HEK293 (cell line): ENCODE measurements around the gene MEOX1.

Experiments used
- CTCF ChIA-PET: fragments of 350-600 bp; formaldehyde crosslinking; extraction: SDS; loops from one replicate; lab custom pipeline; 2021; ENCODE audit warnings: antibody characterized with exemption; lab: Yijun Ruan, JAX
- POLR2A ChIA-PET: fragments of 300-600 bp; formaldehyde crosslinking; extraction: SDS; loops from one replicate; lab custom pipeline; 2020; ENCODE audit warnings: antibody characterized with exemption, inconsistent platforms; lab: Yijun Ruan, JAX
- H3K27ac ChIP-seq: fragments of 200-500 bp; sonication (Bioruptor generic); 2 replicates; pipeline ENCODE4 v1.5.1; 2014; ENCODE audit warnings: low read depth, low read length, control low read depth, inconsistent platforms; ENCODE audit errors: extremely low read depth
- H3K36me3 ChIP-seq, 2 experiments: fragments of 200-500 bp in 1 of 2; sonication (Bioruptor generic) in 1 of 2; 1 replicate in 1 of 2; 2 replicates in 1 of 2; pipeline ENCODE4 v1.5.1; 2014 to 2017; ENCODE audit warnings: inconsistent platforms in 2 of 2, low read length in 2 of 2; ENCODE audit not compliant: control insufficient read depth in 2 of 2, insufficient read depth in 1 of 2
- H3K4me1 ChIP-seq: fragments of 200-500 bp; sonication (Bioruptor generic); 2 replicates; pipeline ENCODE4 v1.5.1; 2014; ENCODE audit warnings: mild to moderate bottlenecking, low read length, inconsistent platforms; ENCODE audit not compliant: control insufficient read depth, insufficient read depth
- H3K4me3 ChIP-seq: 2 replicates; pipeline ENCODE4 v1.5.1; 2011; ENCODE audit warnings: low read depth, mild to moderate bottlenecking, control low read depth, low read length, moderate library complexity
- H3K9me3 ChIP-seq: fragments of 200-500 bp; sonication (Bioruptor generic); 2 replicates; pipeline ENCODE4 v1.5.1; 2014; ENCODE audit warnings: low read depth, low read length, inconsistent platforms; ENCODE audit not compliant: control insufficient read depth, insufficient read depth
- EGR2 ChIP-seq: fragments of 450-650 bp; formaldehyde crosslinking; IDR thresholded peaks from 2 replicates; pipeline ENCODE4 v1.5.1; 2016; ENCODE audit warnings: low read depth, missing biosample characterization, missing genetic modification characterization
- GLIS1 ChIP-seq: fragments of 450-650 bp; formaldehyde crosslinking; IDR thresholded peaks from 2 replicates; pipeline ENCODE4 v1.5.1; 2016; ENCODE audit warnings: missing biosample characterization, missing genetic modification characterization
- KLF8 ChIP-seq: fragments of 450-650 bp; formaldehyde crosslinking; IDR thresholded peaks from 2 replicates; pipeline ENCODE4 v1.5.1; 2016; ENCODE audit warnings: missing biosample characterization, missing genetic modification characterization
- ZBTB7A ChIP-seq: fragments of 450-650 bp; formaldehyde crosslinking; IDR thresholded peaks from 2 replicates; pipeline ENCODE4 v1.5.1; 2016; ENCODE audit warnings: low read depth, missing biosample characterization, missing genetic modification characterization
- ZFHX2 ChIP-seq: fragments of 450-650 bp; formaldehyde crosslinking; conservative IDR thresholded peaks from 2 replicates; pipeline ENCODE4 v1.5.1; 2016; ENCODE audit warnings: missing biosample characterization, missing genetic modification characterization
- ZNF146 ChIP-seq: fragments of 450-650 bp; formaldehyde crosslinking; IDR thresholded peaks from 2 replicates; pipeline ENCODE4 v1.5.1; 2016; ENCODE audit warnings: missing biosample characterization, missing genetic modification characterization
- ZNF214 ChIP-seq: fragments of 450-650 bp; formaldehyde crosslinking; IDR thresholded peaks from 2 replicates; pipeline ENCODE4 v1.5.1; 2017; ENCODE audit warnings: missing biosample characterization, mild to moderate bottlenecking, missing genetic modification characterization, borderline replicate concordance
- ZNF23 ChIP-seq: fragments of 450-650 bp; formaldehyde crosslinking; IDR thresholded peaks from 2 replicates; pipeline ENCODE4 v1.5.1; 2016; ENCODE audit warnings: missing biosample characterization, missing genetic modification characterization, borderline replicate concordance
- ZNF548 ChIP-seq: fragments of 450-650 bp; formaldehyde crosslinking; IDR thresholded peaks from 2 replicates; pipeline ENCODE4 v1.5.1; 2016; ENCODE audit warnings: missing biosample characterization, missing genetic modification characterization
- ZNF768 ChIP-seq: fragments of 450-650 bp; formaldehyde crosslinking; IDR thresholded peaks from 2 replicates; pipeline ENCODE4 v1.5.1; 2018; ENCODE audit warnings: missing biosample characterization, mild to moderate bottlenecking, missing genetic modification characterization
- ZNF830 ChIP-seq: fragments of 450-650 bp; IDR thresholded peaks from 2 replicates; pipeline ENCODE4 v1.5.0; 2018; ENCODE audit warnings: missing biosample characterization, missing genetic modification characterization, low read depth, mild to moderate bottlenecking, moderate library complexity
- ZSCAN16 ChIP-seq: fragments of 450-650 bp; formaldehyde crosslinking; IDR thresholded peaks from 2 replicates; pipeline ENCODE4 v1.5.1; 2016; ENCODE audit warnings: missing biosample characterization, missing genetic modification characterization
- TF ChIP-seq, protein P1 (sequence below): fragments of 450-650 bp; formaldehyde crosslinking; IDR thresholded peaks from 2 replicates; pipeline ENCODE4 v1.5.1; 2016; ENCODE audit warnings: missing biosample characterization, missing genetic modification characterization
- TF ChIP-seq, protein P2 (sequence below): fragments of 450-650 bp; formaldehyde crosslinking; IDR thresholded peaks from 2 replicates; pipeline ENCODE4 v1.5.1; 2016; ENCODE audit warnings: missing biosample characterization, missing genetic modification characterization
- TF ChIP-seq, protein P3 (sequence below): fragments of 450-650 bp; formaldehyde crosslinking; IDR thresholded peaks from 2 replicates; pipeline ENCODE4 v1.5.1; 2016; ENCODE audit warnings: missing biosample characterization, missing genetic modification characterization
- TF ChIP-seq, protein P4 (sequence below): fragments of 450-650 bp; formaldehyde crosslinking; IDR thresholded peaks from 2 replicates; pipeline ENCODE4 v1.5.1; 2016; ENCODE audit warnings: missing biosample characterization, missing genetic modification characterization
- TF ChIP-seq, protein P5 (sequence below): fragments of 450-650 bp; formaldehyde crosslinking; IDR thresholded peaks from 2 replicates; pipeline ENCODE4 v1.5.1; 2016; ENCODE audit warnings: missing biosample characterization, missing genetic modification characterization
- TF ChIP-seq, protein P6 (sequence below): fragments of 450-650 bp; formaldehyde crosslinking; IDR thresholded peaks from 2 replicates; pipeline ENCODE4 v1.5.1; 2016; ENCODE audit warnings: missing biosample characterization, missing genetic modification characterization

The MEOX1 gene

DNA sequence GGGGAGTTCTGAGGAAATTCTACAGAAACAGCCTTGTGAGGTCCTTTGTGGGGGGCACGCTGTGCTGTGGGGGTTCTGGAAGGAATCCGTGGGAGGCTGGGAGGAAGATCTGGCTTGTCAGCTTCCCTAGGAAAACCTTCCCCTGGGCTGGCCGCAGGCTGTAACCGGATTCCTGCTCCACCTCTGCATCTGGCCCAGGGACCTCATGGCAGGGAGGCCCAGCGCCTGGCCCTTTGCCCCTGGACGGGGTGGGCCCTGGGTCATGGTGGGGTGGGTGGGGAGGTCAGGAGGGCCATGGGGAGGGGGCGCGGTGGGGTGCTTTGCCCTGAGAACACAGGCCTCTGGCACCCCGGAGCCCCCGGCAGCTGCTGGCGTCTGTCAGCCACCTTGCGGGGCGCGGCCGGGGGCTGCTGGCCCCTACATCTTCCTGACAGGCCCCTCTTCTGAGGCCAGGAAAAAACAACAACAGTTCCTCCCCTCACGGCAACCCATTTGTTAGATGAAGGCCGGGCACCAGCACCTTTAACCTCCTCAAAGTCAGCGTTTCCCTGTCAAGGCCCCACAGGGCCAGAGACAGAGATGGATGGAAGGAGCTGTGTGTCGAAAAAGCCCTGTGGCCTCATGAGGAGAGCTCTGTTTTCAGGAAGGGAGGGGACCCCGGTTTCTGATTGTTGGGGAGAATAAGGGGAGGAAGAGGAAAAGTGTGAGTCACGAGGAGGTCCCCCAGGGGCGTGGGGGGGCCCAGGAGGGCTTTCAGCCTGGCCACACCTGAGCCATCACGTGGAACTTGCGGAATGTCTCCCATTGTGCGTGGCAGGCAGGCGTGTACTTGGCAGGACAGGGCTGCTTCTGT is 3.6 kb upstream of the MEOX1 start:
- TF ChIP-seq EGR2 (tag by site-specific recombination) (0 out of 2 replicates have a peak, but pooled peaks have one; percentile 7), GLIS1 (tag by site-specific recombination) (peak; percentile 97), ZNF23 (tag by site-specific recombination) (no peak), ZFHX2 (0 out of 2 replicates have a peak, but pooled peaks have one; percentile 13)
- TF ChIP-seq, protein P1, sequence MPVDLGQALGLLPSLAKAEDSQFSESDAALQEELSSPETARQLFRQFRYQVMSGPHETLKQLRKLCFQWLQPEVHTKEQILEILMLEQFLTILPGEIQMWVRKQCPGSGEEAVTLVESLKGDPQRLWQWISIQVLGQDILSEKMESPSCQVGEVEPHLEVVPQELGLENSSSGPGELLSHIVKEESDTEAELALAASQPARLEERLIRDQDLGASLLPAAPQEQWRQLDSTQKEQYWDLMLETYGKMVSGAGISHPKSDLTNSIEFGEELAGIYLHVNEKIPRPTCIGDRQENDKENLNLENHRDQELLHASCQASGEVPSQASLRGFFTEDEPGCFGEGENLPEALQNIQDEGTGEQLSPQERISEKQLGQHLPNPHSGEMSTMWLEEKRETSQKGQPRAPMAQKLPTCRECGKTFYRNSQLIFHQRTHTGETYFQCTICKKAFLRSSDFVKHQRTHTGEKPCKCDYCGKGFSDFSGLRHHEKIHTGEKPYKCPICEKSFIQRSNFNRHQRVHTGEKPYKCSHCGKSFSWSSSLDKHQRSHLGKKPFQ (tag by site-specific recombination), result no peak
- TF ChIP-seq, protein P2, sequence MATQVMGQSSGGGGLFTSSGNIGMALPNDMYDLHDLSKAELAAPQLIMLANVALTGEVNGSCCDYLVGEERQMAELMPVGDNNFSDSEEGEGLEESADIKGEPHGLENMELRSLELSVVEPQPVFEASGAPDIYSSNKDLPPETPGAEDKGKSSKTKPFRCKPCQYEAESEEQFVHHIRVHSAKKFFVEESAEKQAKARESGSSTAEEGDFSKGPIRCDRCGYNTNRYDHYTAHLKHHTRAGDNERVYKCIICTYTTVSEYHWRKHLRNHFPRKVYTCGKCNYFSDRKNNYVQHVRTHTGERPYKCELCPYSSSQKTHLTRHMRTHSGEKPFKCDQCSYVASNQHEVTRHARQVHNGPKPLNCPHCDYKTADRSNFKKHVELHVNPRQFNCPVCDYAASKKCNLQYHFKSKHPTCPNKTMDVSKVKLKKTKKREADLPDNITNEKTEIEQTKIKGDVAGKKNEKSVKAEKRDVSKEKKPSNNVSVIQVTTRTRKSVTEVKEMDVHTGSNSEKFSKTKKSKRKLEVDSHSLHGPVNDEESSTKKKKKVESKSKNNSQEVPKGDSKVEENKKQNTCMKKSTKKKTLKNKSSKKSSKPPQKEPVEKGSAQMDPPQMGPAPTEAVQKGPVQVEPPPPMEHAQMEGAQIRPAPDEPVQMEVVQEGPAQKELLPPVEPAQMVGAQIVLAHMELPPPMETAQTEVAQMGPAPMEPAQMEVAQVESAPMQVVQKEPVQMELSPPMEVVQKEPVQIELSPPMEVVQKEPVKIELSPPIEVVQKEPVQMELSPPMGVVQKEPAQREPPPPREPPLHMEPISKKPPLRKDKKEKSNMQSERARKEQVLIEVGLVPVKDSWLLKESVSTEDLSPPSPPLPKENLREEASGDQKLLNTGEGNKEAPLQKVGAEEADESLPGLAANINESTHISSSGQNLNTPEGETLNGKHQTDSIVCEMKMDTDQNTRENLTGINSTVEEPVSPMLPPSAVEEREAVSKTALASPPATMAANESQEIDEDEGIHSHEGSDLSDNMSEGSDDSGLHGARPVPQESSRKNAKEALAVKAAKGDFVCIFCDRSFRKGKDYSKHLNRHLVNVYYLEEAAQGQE (tag by site-specific recombination), result no peak
- TF ChIP-seq, protein P3, sequence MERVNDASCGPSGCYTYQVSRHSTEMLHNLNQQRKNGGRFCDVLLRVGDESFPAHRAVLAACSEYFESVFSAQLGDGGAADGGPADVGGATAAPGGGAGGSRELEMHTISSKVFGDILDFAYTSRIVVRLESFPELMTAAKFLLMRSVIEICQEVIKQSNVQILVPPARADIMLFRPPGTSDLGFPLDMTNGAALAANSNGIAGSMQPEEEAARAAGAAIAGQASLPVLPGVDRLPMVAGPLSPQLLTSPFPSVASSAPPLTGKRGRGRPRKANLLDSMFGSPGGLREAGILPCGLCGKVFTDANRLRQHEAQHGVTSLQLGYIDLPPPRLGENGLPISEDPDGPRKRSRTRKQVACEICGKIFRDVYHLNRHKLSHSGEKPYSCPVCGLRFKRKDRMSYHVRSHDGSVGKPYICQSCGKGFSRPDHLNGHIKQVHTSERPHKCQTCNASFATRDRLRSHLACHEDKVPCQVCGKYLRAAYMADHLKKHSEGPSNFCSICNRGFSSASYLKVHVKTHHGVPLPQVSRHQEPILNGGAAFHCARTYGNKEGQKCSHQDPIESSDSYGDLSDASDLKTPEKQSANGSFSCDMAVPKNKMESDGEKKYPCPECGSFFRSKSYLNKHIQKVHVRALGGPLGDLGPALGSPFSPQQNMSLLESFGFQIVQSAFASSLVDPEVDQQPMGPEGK (tag by site-specific recombination), result 0 out of 2 replicates have a peak, but pooled peaks have one; percentile 20
- ChIA-PET POLR2A (interaction anchor here (0.6 kb wide), 1 partner anchor 481 kb away, joined by 3 read pairs; no protein-coding TSS in a partner anchor), CTCF (interaction anchor here (0.6 to 3.1 kb wide), 9 partner anchors 8 to 181 kb away, joined by 3 to 18 read pairs (median 3); partner anchors contain the start of gene DHX8)
- Histone ChIP-seq H3K9me3 (no peaks in the 10 kb centered on the region), H3K4me3 (no peak overlapping the region), H3K4me1 (peaks cover 29% of the 10 kb centered on the region), H3K36me3 (no peaks in the 10 kb centered on the region), H3K27ac (no peak overlapping the region)

DNA sequence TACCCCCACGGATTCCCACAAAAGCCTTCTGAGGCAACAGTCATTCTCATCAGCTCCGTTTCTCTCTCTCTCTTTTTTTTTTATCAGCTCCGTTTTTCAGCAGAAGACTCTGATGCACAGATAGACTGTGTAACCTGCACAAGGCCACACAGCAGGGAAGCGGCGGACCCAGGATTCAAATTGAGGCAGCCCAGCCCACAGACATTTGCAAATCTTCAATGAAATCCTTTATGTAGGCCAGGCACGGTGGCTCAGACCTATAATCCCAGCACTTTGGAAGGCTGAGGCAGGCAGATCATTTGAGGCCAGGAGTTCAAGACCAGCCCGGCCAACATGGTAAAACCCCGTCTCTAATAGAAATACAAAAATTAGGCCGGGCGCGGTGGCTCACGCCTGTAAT is 2.4 kb upstream of the MEOX1 start:
- CTCF ChIA-PET, result interaction anchor here (0.6 to 3.1 kb wide), 3 partner anchors 9 to 918 kb away, joined by 4 to 18 read pairs (median 5); no protein-coding TSS in a partner anchor
- POLR2A ChIA-PET, result no interaction called here
- H3K4me1 ChIP-seq, result peaks cover 18% of the 10 kb centered on the region
- H3K4me3 ChIP-seq, result no peak overlapping the region
- no peak overlapping the region for H3K27ac ChIP-seq
- 0 out of 2 replicates have a peak, but pooled peaks have one; percentile 5 for TF ChIP-seq ZNF768 (tag by site-specific recombination)
- no peak for TF ChIP-seq ZNF214 (tag by site-specific recombination)
- TF ChIP-seq, all 188 proteins: peak for 1
- Histone ChIP-seq H3K36me3 (no peaks in the 10 kb centered on the region), H3K9me3 (no peaks in the 10 kb centered on the region)

DNA sequence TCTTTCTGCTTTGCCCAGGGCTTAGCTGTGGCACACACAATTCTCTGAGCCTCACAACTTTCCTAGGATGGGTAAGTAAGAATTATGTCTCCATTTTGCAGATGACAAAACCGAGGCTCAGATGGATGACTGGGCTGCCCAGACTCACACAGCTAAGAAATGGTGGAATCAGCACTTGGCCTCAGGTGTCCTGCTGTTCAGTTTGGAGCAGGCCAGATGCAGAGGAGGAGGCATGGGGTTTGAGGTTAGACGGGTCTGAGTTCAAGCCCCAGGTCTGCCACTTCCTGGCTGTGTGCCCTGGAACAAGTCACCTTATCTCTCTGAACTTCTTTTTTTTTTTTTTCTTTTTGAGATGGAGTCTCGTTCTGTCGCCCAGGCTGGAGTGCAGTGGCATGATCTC is 1.7 kb upstream of the MEOX1 start:
- peaks cover 18% of the 10 kb centered on the region for H3K4me1 ChIP-seq
- CTCF ChIA-PET, result interaction anchor here (3.1 kb wide), 1 partner anchor 10 kb away, joined by 18 read pairs; no protein-coding TSS in a partner anchor
- H3K4me3 ChIP-seq, result no peak overlapping the region
- TF ChIP-seq ZNF768 (tag by site-specific recombination) (peak; percentile 59; the same call in 1 of the 2 replicates), ZNF146 (tag by site-specific recombination) (no peak), ZNF548 (tag by site-specific recombination) (no peak), ZSCAN16 (tag by site-specific recombination) (no peak), ZNF830 (tag by site-specific recombination) (no peak), KLF8 (tag by site-specific recombination) (peak; percentile 49; the same call in 1 of the 2 replicates), ZBTB7A (no peak)
- TF ChIP-seq, protein P4, sequence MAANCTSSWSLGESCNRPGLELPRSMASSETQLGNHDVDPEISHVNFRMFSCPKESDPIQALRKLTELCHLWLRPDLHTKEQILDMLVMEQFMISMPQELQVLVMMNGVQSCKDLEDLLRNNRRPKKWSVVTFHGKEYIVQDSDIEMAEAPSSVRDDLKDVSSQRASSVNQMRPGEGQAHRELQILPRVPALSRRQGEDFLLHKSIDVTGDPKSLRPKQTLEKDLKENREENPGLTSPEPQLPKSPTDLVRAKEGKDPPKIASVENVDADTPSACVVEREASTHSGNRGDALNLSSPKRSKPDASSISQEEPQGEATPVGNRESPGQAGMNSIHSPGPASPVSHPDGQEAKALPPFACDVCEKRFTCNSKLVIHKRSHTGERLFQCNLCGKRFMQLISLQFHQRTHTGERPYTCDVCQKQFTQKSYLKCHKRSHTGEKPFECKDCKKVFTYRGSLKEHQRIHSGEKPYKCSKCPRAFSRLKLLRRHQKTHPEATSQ (tag by site-specific recombination), result 0 out of 2 replicates have a peak, but pooled peaks have one; percentile 33
- TF ChIP-seq, protein P5, sequence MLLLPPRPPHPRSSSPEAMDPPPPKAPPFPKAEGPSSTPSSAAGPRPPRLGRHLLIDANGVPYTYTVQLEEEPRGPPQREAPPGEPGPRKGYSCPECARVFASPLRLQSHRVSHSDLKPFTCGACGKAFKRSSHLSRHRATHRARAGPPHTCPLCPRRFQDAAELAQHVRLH (tag by site-specific recombination), result peak; percentile 82
- TF ChIP-seq, protein P6, sequence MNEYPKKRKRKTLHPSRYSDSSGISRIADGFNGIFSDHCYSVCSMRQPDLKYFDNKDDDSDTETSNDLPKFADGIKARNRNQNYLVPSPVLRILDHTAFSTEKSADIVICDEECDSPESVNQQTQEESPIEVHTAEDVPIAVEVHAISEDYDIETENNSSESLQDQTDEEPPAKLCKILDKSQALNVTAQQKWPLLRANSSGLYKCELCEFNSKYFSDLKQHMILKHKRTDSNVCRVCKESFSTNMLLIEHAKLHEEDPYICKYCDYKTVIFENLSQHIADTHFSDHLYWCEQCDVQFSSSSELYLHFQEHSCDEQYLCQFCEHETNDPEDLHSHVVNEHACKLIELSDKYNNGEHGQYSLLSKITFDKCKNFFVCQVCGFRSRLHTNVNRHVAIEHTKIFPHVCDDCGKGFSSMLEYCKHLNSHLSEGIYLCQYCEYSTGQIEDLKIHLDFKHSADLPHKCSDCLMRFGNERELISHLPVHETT (tag by site-specific recombination), result 0 out of 2 replicates have a peak, but pooled peaks have one; percentile 29
- H3K9me3 ChIP-seq, result no peaks in the 10 kb centered on the region
- POLR2A ChIA-PET, result no interaction called here
- no peaks in the 10 kb centered on the region for H3K36me3 ChIP-seq
- no peak overlapping the region for H3K27ac ChIP-seq
